GM12878 (cell line): ENCODE results near the gene ESPL1. TPM values are rescaled to one million over a fixed set of nuclear protein-coding genes. Genes with fewer than 3 reads are reported as not detected.

Experiments
- SIN3A ChIP-seq: IDR thresholded peaks from 2 replicates; pipeline ENCODE4 v1.6.1; 2012; ENCODE audit warnings: low read depth, low read length, improper control_type of control experiment
- polyA plus RNA-seq, 11 experiments: library from polyadenylated mRNA; depleted of rRNA in 4 of 11; unstranded in 6 of 11; stranded (reverse) in 5 of 11; fragments of >200 nt; fragmentation: Nextera tagmentation in 4 of 11; fragmentation: Illumina TruSeq in 1 of 11; extraction: Ambion mirVana in 4 of 11; extraction: Trizol in 1 of 11; gene quantifications; 1 replicate in 1 of 11; 2 replicates in 10 of 11; pipeline versions ENCODE4 v1.2.1 to v1.2.3, GENCODE V29; 2011 to 2016; ENCODE audit warnings: inconsistent platforms in 2 of 11, missing spikeins in 2 of 11, low read depth in 1 of 11
- total RNA-seq, 4 experiments: library from RNA; depleted of rRNA in 3 of 4; stranded (reverse); fragments of >200 nt in 3 of 4; fragmentation: Illumina TruSeq in 1 of 4; extraction: Trizol in 1 of 4; gene quantifications; 2 replicates each; pipeline versions ENCODE4 v1.2.1 to v1.2.3, GENCODE V29; 2013 to 2021
- TF ChIP-seq, protein P1 (sequence below): fragments of 450-650 bp; IDR thresholded peaks from 2 replicates; pipeline ENCODE4 v1.6.1; 2017; ENCODE audit warnings: mild to moderate bottlenecking, moderate library complexity
- TF ChIP-seq, protein P2 (sequence below): fragments of 450-650 bp; IDR thresholded peaks from 2 replicates; pipeline ENCODE4 v1.6.1; 2016; ENCODE audit warnings: mild to moderate bottlenecking, moderate library complexity, borderline replicate concordance

ESPL1 gene
- total and polyA plus RNA-seq, 10 of the 15 experiments (the other 5 are each of a cell fraction or from before 2014, with no cell fraction given): 2.1 to 61.9 (median 21.2) TPM

- TF ChIP-seq, protein P1, sequence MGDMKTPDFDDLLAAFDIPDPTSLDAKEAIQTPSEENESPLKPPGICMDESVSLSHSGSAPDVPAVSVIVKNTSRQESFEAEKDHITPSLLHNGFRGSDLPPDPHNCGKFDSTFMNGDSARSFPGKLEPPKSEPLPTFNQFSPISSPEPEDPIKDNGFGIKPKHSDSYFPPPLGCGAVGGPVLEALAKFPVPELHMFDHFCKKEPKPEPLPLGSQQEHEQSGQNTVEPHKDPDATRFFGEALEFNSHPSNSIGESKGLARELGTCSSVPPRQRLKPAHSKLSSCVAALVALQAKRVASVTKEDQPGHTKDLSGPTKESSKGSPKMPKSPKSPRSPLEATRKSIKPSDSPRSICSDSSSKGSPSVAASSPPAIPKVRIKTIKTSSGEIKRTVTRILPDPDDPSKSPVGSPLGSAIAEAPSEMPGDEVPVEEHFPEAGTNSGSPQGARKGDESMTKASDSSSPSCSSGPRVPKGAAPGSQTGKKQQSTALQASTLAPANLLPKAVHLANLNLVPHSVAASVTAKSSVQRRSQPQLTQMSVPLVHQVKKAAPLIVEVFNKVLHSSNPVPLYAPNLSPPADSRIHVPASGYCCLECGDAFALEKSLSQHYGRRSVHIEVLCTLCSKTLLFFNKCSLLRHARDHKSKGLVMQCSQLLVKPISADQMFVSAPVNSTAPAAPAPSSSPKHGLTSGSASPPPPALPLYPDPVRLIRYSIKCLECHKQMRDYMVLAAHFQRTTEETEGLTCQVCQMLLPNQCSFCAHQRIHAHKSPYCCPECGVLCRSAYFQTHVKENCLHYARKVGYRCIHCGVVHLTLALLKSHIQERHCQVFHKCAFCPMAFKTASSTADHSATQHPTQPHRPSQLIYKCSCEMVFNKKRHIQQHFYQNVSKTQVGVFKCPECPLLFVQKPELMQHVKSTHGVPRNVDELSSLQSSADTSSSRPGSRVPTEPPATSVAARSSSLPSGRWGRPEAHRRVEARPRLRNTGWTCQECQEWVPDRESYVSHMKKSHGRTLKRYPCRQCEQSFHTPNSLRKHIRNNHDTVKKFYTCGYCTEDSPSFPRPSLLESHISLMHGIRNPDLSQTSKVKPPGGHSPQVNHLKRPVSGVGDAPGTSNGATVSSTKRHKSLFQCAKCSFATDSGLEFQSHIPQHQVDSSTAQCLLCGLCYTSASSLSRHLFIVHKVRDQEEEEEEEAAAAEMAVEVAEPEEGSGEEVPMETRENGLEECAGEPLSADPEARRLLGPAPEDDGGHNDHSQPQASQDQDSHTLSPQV: no peak
- TF ChIP-seq SIN3A: no peak
- TF ChIP-seq, protein P2, sequence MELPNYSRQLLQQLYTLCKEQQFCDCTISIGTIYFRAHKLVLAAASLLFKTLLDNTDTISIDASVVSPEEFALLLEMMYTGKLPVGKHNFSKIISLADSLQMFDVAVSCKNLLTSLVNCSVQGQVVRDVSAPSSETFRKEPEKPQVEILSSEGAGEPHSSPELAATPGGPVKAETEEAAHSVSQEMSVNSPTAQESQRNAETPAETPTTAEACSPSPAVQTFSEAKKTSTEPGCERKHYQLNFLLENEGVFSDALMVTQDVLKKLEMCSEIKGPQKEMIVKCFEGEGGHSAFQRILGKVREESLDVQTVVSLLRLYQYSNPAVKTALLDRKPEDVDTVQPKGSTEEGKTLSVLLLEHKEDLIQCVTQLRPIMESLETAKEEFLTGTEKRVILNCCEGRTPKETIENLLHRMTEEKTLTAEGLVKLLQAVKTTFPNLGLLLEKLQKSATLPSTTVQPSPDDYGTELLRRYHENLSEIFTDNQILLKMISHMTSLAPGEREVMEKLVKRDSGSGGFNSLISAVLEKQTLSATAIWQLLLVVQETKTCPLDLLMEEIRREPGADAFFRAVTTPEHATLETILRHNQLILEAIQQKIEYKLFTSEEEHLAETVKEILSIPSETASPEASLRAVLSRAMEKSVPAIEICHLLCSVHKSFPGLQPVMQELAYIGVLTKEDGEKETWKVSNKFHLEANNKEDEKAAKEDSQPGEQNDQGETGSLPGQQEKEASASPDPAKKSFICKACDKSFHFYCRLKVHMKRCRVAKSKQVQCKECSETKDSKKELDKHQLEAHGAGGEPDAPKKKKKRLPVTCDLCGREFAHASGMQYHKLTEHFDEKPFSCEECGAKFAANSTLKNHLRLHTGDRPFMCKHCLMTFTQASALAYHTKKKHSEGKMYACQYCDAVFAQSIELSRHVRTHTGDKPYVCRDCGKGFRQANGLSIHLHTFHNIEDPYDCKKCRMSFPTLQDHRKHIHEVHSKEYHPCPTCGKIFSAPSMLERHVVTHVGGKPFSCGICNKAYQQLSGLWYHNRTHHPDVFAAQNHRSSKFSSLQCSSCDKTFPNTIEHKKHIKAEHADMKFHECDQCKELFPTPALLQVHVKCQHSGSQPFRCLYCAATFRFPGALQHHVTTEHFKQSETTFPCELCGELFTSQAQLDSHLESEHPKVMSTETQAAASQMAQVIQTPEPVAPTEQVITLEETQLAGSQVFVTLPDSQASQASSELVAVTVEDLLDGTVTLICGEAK: no peak
These were observed 33.7 kb upstream of the ESPL1 start (continued) for GRCh38 chr12:53234271-53234914.
